ENCODE measurements around the gene ADM5.

- no peak for TF ChIP-seq CTCF (IDR thresholded peaks at IDR 0.05)
- TF ChIP-seq POLR2A (IDR thresholded peaks at IDR 0.05), result no peak
Measured at GRCh38 chr19:49663224-49663623, 26.2 kb upstream of the ADM5 start.

Data from right lobe of liver (tissue), 4 donors.